ENCODE measurements around the gene IL4R.

GRCh38 chr16:27287051-27287811, 26.5 kb upstream of the IL4R start:
- TF ChIP-seq CTCF (IDR thresholded peaks at IDR 0.05), result no peak
- no peak for TF ChIP-seq EZH2 (IDR thresholded peaks at IDR 0.05)
